Panc1 (cell line): ENCODE results near the gene RGS21.

ENCODE experiments used
- POLR2AphosphoS5 ChIP-seq: IDR thresholded peaks from 2 replicates; pipeline ENCODE4 v1.6.1; 2012; ENCODE audit warnings: mild to moderate bottlenecking, low read depth, low read length, moderate library complexity
- SIN3A ChIP-seq: IDR thresholded peaks from 2 replicates; pipeline ENCODE4 v1.6.1; 2012; ENCODE audit warnings: low read depth, mild to moderate bottlenecking, low read length, moderate library complexity, borderline replicate concordance; ENCODE audit not compliant: insufficient read depth
- TCF7L2 ChIP-seq: IDR thresholded peaks from 2 replicates; pipeline ENCODE4 v1.6.1; 2011; ENCODE audit warnings: mild to moderate bottlenecking, low read depth, low read length, inconsistent platforms
- TF ChIP-seq, protein P1 (sequence below): fragments of 450-650 bp; IDR thresholded peaks from 2 replicates; pipeline ENCODE4 v1.5.1; 2017; ENCODE audit warnings: mild to moderate bottlenecking
- TF ChIP-seq, protein P2 (sequence below), 2 experiments: IDR thresholded peaks; 2 replicates each; pipeline ENCODE4 v1.6.1; 2011 to 2012; ENCODE audit warnings: low read depth in 2 of 2, control low read depth in 1 of 2, low read length in 1 of 2, mild to moderate bottlenecking in 1 of 2, moderate library complexity in 1 of 2; ENCODE audit not compliant: insufficient read depth in 1 of 2

DNA sequence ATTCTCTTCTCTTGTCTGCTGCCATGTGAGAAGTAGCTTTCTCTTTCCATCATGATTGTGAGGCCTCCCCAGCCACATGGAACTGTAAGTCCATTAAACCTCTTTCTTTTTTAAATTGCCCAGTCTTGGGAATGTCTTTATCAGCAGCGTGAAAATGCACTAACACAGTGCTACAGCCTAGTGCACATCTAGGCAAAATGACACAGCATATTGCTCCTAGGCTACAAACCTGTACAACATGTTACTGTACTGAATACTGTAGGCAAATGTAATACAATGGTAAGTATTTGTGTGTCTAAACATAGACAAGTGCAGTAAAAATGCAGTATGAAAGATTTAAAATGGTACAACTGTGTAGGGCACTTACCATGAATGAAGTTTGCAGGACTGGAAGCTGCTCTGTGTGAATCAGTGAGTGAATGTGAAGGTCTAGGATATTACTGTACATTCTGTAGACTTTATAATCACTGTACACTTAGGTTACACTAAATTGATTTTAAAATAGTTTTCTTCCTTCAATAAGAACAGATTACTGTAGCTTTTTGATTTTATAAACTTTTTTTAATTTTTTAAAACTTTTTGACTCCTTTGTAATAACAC, 69.4 kb downstream of the RGS21 start:
- TF ChIP-seq, protein P1, sequence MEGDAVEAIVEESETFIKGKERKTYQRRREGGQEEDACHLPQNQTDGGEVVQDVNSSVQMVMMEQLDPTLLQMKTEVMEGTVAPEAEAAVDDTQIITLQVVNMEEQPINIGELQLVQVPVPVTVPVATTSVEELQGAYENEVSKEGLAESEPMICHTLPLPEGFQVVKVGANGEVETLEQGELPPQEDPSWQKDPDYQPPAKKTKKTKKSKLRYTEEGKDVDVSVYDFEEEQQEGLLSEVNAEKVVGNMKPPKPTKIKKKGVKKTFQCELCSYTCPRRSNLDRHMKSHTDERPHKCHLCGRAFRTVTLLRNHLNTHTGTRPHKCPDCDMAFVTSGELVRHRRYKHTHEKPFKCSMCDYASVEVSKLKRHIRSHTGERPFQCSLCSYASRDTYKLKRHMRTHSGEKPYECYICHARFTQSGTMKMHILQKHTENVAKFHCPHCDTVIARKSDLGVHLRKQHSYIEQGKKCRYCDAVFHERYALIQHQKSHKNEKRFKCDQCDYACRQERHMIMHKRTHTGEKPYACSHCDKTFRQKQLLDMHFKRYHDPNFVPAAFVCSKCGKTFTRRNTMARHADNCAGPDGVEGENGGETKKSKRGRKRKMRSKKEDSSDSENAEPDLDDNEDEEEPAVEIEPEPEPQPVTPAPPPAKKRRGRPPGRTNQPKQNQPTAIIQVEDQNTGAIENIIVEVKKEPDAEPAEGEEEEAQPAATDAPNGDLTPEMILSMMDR = no peak
- TF ChIP-seq, protein P2, sequence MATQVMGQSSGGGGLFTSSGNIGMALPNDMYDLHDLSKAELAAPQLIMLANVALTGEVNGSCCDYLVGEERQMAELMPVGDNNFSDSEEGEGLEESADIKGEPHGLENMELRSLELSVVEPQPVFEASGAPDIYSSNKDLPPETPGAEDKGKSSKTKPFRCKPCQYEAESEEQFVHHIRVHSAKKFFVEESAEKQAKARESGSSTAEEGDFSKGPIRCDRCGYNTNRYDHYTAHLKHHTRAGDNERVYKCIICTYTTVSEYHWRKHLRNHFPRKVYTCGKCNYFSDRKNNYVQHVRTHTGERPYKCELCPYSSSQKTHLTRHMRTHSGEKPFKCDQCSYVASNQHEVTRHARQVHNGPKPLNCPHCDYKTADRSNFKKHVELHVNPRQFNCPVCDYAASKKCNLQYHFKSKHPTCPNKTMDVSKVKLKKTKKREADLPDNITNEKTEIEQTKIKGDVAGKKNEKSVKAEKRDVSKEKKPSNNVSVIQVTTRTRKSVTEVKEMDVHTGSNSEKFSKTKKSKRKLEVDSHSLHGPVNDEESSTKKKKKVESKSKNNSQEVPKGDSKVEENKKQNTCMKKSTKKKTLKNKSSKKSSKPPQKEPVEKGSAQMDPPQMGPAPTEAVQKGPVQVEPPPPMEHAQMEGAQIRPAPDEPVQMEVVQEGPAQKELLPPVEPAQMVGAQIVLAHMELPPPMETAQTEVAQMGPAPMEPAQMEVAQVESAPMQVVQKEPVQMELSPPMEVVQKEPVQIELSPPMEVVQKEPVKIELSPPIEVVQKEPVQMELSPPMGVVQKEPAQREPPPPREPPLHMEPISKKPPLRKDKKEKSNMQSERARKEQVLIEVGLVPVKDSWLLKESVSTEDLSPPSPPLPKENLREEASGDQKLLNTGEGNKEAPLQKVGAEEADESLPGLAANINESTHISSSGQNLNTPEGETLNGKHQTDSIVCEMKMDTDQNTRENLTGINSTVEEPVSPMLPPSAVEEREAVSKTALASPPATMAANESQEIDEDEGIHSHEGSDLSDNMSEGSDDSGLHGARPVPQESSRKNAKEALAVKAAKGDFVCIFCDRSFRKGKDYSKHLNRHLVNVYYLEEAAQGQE (IDR thresholded peaks at IDR 0.05; ENCODE audit: insufficient read depth in 1 of 2, low read depth in 2 of 2, low read length in 1 of 2) = no peak
- TF ChIP-seq POLR2AphosphoS5 (no peak), SIN3A (no peak), TCF7L2 (no peak)
